GM12873 (cell line): ENCODE data around the gene PGAM1.

Source experiments
- TF ChIP-seq, protein P1 (sequence below): IDR thresholded peaks from 2 replicates; pipeline ENCODE4 v1.5.1; 2012; ENCODE audit warnings: low read depth, mild to moderate bottlenecking, moderate library complexity, low read length, control low read depth; ENCODE audit not compliant: insufficient read depth; ENCODE audit errors: missing control alignments

The PGAM1 gene

DNA sequence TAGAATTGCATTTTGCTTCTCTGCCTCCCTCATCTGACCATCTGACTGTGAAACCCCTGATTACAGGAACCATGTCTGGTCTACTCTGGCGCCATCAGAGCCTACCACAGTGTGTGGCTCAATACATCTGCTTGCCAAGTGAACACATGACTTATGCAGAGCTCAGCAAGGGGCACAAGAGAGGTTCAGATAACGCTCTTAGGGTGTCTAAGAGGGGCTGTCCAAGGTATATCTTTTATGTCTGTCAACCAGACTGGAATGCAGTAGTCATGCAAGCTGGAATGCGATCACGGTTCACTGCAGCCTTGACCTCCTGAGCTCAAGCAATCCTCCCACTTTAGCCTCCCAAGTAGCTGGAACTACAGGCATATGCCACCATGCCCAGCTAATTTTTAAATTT lies 14.6 kb upstream of the PGAM1 start:
- TF ChIP-seq, protein P1, sequence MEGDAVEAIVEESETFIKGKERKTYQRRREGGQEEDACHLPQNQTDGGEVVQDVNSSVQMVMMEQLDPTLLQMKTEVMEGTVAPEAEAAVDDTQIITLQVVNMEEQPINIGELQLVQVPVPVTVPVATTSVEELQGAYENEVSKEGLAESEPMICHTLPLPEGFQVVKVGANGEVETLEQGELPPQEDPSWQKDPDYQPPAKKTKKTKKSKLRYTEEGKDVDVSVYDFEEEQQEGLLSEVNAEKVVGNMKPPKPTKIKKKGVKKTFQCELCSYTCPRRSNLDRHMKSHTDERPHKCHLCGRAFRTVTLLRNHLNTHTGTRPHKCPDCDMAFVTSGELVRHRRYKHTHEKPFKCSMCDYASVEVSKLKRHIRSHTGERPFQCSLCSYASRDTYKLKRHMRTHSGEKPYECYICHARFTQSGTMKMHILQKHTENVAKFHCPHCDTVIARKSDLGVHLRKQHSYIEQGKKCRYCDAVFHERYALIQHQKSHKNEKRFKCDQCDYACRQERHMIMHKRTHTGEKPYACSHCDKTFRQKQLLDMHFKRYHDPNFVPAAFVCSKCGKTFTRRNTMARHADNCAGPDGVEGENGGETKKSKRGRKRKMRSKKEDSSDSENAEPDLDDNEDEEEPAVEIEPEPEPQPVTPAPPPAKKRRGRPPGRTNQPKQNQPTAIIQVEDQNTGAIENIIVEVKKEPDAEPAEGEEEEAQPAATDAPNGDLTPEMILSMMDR = no peak

DNA sequence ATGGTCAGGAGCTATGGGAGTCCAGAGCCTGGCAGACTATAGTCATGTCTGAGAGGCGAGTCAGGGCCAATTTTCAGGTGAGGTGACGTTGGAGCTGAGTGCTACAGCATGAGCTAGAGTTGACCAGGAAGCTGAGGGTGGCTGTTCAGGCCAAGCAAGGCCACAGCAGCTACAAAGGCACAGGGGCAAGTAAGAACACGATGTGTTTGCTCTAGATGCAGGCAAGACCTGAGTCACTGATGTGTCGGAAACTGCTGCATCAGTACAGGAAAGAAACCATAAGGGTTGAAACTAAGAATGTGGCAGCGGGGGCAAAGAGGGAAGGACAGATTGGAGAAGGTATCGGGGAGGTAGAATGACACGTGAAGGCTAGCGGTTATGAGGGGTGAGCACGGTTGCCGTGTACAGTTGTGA lies 13.1 kb upstream of the PGAM1 start:
- TF ChIP-seq, protein P1 = no peak

DNA sequence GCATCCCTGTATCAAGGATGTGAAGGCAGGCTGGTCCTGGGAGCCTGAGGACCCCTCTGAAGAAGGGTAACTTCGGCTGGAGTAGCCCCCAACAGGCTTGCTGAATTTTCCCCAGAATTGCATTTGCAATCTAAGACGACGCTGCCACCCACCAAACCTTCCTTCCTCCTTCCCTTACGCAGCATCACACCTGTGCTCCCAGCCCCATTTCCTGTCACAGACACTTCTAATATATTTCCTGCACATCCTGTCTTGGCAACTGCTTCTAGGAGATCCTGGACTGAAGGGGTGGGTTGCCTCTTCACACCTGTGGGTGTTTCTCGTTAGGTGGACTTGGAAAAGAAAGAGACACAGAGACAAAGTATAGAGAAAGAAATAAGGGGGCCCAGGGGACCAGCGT lies 9.4 kb upstream of the PGAM1 start:
- TF ChIP-seq, protein P1 = no peak

DNA sequence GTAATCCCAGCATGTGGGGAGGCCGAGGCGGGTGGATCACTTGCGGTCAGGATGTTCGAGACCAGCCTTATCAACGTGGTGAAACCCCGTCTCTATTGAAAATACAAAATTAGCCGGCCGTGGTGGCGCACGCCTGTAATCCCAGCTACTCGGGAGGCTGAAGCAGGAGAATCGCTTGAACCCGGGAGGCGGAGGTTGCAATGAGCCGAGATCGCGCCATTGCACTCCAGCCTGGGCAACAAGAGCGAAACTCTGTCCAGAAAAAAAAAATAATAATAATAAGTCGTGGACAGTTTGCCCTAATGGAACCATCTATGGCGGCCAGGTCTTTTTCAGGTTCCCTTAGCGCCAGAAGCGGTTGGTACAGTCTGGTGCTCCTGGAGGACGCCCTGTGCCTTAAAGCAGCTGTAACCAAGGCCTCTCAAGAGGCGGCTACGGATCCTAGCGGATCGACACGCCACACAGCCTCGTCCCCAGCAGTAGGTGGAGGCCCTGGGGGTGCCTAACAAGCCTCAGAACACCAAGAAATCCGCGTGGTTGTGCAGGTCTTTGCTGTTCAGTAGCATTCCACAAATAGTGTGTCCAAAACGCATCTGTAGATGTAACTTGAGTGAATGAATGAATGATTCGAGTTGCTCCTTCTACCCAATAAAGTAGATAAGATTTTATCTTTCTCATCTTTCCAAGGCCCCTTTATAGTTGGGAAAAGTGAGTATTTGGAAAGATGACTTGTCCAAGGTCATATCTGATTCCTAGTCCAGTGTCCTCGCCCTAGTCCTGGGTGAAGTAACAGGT lies 982 bp downstream of the PGAM1 start:
- TF ChIP-seq, protein P1 = no peak

DNA sequence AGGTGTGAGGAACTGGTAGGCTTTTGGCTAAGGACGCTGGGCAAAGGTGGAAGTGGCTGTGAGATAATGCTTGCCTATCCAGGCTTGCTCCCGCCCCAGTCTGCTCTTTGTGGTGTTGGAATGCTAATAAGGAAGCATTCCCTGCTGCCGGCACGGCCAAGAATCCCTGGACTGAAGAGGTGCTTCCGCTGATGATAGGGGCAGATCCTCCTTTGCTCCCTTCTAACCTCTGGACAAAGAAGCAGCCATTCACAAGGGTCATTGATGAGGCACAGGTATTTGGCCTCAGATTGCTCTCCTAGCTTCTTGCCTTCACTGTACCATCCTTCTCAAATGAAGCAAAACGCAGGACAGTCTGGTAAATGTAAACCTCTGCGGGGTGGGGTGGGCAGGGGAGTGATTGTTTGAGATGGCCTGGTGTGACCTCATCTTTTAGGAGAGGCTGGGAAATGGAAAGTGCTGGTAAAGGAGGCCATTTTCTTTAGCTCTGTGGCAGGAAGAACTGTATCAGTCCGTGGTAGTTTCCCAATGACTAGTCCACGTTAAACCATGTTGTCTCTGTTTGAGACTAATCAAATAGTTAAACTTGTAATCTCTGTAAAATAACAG lies 1.7 kb downstream of the PGAM1 start:
- TF ChIP-seq, protein P1 = no peak

DNA sequence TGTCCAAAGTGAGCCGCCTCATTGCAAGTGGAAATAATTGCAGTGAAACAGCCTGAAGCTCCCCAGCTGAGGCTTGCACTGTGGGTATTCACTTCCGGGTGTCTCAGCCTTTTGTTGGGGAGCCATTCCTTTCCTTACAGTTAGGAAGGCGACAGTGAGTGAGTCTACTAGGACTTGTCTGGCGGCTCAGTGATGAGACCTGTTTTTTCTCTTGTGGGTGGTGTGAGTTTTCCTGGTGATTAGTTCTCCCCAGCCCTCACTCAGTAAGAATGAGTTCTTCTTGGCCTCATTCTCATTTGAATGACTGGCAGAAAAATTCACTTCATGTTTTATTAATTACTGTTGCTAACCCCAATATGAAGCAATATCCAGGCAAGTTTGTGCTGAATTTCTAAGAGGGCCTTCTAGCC lies 2.6 kb downstream of the PGAM1 start:
- TF ChIP-seq, protein P1 = no peak

DNA sequence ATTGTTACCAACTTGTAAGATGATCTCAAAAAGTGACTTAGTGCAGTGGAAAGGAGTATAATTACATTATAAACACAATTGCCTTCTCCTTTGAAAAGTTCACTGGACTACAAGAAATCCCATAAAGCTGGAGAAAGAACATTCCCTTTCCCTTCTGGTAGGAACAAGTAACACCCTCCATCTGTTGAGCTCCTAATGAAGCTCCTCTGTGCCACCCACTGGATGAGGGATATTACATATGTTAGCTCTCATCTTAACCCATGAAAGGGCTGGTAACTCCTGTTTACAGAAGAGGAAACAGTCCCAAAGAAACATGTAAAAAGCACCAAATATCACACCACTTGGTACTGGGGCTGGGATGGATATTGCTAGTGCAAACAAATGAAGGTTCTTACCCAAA lies 8.1 kb downstream of the PGAM1 start:
- TF ChIP-seq, protein P1 = no peak
